Measurements from ENCODE around the gene WNT10A. TPM values are rescaled to one million over a fixed set of nuclear protein-coding genes. Genes with fewer than 3 reads are reported as not detected.

WNT10A gene
- polyA plus RNA-seq, 1 of the 3 experiments (the other 2 are of a cell fraction): 0.02 TPM

DNA sequence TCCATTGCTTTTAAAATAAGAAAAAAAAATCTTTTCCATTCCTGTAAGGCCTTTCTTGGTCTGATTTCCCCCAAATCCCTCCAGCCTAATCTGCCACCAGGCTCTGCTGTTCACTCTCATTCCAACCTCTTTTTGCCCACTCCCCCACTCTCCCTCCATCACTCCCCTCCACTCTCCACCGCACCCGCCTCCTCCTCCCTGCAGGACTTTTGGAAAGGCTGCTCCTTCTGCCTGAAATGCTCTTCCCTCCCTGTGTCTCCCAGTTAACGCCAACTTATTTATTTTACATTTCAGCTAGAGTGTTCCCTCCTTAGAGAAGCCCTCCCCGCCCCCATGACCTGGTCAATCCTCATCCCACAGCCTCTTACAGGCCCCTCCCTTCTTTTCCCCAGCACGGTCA lies 25.8 kb upstream of the WNT10A start:
- ChIA-PET CTCF (interaction anchor here (1.0 to 16.1 kb wide), 11 partner anchors 12 to 303 kb away, joined by 3 to 249 read pairs (median 4); partner anchors contain the start of gene WNT10A), POLR2A (interaction anchor here (1.6 kb wide), 1 partner anchor 107 kb away, joined by 6 read pairs; no protein-coding TSS in a partner anchor)
- Histone ChIP-seq H3K79me2 (ENCODE audit: insufficient read depth) (no peaks in the 10 kb centered on the region), H3K4me3 (ENCODE audit: low read depth in 2 of 2, low read length in 1 of 2) (no peak overlapping the region), H3K9ac (no peak overlapping the region), H2AFZ (ENCODE audit: low read depth) (no peak overlapping the region), H3F3A (replicated peaks; ENCODE audit: insufficient read depth) (no peaks in the 10 kb centered on the region), H3K9me2 (no peaks in the 10 kb centered on the region), H3K9me3 (no peaks in the 10 kb centered on the region), H3K4me2 (no peak overlapping the region), H3K36me3 (replicated peaks in 1 of 2; ENCODE audit: control insufficient read depth in 1 of 2, insufficient read depth in 2 of 2, low read length in 1 of 2) (no peaks in the 10 kb centered on the region), H3K4me1 (ENCODE audit: control insufficient read depth in 1 of 2, insufficient read depth in 2 of 2, low read depth in 1 of 2, low read length in 1 of 2) (peaks cover 3 to 55% of the 10 kb centered on the region in 2 experiments; a peak in 2 of 4 replicates), H3K27me3 (ENCODE audit: insufficient read depth) (peaks cover 23% of the 10 kb centered on the region), H4K20me1 (ENCODE audit: insufficient read depth) (no peaks in the 10 kb centered on the region), H3K27ac (ENCODE audit: low read depth in 2 of 2, low read length in 1 of 2) (peak overlapping the region in 1 of 2 experiments; percentile 96; a peak in 2 of 4 replicates)
- no peak for DNase-seq
- TF ChIP-seq TCF12 (IDR thresholded peaks at IDR 0.05) (no peak), EZH2phosphoT487 (IDR thresholded peaks at IDR 0.05; ENCODE audit: borderline replicate concordance, low read depth) (no peak), FOXJ3 (CRISPR knock-in tag; IDR thresholded peaks at IDR 0.05) (no peak), RAD21 (IDR thresholded peaks at IDR 0.05; ENCODE audit: low read length) (no peak), RXRA (IDR thresholded peaks at IDR 0.05; ENCODE audit: borderline replicate concordance, low read depth) (no peak)
- TF ChIP-seq, protein P1, sequence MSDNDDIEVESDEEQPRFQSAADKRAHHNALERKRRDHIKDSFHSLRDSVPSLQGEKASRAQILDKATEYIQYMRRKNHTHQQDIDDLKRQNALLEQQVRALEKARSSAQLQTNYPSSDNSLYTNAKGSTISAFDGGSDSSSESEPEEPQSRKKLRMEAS (IDR thresholded peaks at IDR 0.05; ENCODE audit: low read depth): no peak
- TF ChIP-seq, protein P2, sequence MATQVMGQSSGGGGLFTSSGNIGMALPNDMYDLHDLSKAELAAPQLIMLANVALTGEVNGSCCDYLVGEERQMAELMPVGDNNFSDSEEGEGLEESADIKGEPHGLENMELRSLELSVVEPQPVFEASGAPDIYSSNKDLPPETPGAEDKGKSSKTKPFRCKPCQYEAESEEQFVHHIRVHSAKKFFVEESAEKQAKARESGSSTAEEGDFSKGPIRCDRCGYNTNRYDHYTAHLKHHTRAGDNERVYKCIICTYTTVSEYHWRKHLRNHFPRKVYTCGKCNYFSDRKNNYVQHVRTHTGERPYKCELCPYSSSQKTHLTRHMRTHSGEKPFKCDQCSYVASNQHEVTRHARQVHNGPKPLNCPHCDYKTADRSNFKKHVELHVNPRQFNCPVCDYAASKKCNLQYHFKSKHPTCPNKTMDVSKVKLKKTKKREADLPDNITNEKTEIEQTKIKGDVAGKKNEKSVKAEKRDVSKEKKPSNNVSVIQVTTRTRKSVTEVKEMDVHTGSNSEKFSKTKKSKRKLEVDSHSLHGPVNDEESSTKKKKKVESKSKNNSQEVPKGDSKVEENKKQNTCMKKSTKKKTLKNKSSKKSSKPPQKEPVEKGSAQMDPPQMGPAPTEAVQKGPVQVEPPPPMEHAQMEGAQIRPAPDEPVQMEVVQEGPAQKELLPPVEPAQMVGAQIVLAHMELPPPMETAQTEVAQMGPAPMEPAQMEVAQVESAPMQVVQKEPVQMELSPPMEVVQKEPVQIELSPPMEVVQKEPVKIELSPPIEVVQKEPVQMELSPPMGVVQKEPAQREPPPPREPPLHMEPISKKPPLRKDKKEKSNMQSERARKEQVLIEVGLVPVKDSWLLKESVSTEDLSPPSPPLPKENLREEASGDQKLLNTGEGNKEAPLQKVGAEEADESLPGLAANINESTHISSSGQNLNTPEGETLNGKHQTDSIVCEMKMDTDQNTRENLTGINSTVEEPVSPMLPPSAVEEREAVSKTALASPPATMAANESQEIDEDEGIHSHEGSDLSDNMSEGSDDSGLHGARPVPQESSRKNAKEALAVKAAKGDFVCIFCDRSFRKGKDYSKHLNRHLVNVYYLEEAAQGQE (IDR thresholded peaks at IDR 0.05; ENCODE audit: low read depth, low read length): no peak
- 95% methylated on average over 5 of the region's 5 CpGs for WGBS (ENCODE audit: low lambda C conversion rate)

DNA sequence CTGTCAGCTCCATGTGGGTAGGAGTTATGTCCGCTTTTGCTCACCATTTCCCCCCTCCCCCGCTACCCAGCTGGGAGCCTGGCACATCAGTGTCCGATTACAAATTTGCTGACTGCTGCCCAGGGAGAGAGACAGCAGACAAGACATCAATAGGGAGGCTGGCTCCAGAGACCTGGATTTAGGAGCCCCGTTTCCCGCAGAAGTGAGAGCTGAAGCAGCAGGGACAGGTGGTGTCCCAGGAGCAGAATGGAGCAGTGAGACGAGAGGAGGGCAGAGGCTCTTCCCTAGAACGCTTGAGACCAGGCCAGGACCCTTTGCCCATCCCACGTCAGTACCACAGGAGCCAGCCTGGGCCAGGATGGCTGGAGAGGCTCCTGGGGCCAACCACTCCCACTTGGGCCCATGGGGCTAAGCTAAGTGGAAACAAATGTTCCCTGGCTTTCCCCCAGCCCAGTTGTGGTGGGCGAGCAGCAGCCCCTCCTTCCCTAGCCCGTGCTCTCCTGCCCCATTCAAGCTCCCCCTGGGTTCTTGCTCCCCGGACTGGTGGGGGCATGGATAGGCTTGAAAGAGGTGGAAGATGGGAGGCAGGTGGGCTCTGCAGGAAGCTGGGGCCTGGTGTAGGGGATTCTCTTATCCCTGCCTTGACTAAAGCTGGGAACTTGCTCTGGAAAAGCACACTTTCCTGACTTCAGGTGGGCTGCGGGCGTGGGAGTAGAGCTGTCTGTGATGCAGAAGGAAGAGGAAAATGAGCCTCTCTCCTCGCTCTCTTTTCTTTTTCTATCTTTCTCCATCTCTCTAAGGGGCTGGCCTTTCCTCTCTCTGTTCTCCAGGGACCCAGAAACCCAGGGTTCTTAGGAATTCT lies 25.1 kb upstream of the WNT10A start:
- no peaks in the 10 kb centered on the region for H3K79me2 ChIP-seq (ENCODE audit: insufficient read depth)
- 91% methylated on average over 13 of the region's 14 CpGs for WGBS (ENCODE audit: low lambda C conversion rate)
- H3K4me2 ChIP-seq: no peak overlapping the region
- no peaks in the 10 kb centered on the region for H3K9me3 ChIP-seq
- H3K4me1 ChIP-seq (ENCODE audit: control insufficient read depth in 1 of 2, insufficient read depth in 2 of 2, low read depth in 1 of 2, low read length in 1 of 2): peaks cover 10 to 62% of the 10 kb centered on the region in 2 experiments; a peak in 2 of 4 replicates
- no peaks in the 10 kb centered on the region for H3K9me2 ChIP-seq
- H3K27ac ChIP-seq (ENCODE audit: low read depth in 2 of 2, low read length in 1 of 2): peak overlapping the region in 1 of 2 experiments; percentile 96; a peak in 2 of 4 replicates
- TF ChIP-seq FOXM1 (IDR thresholded peaks at IDR 0.05; ENCODE audit: low read depth): no peak
- TF ChIP-seq TAF1 (IDR thresholded peaks at IDR 0.05; ENCODE audit: borderline replicate concordance, low read depth, low read length): no peak
- no peak for TF ChIP-seq FOXJ3 (CRISPR knock-in tag; IDR thresholded peaks at IDR 0.05)
- no peak for TF ChIP-seq TEAD4 (IDR thresholded peaks at IDR 0.05; ENCODE audit: borderline replicate concordance, insufficient read depth)
- TF ChIP-seq, protein P3, sequence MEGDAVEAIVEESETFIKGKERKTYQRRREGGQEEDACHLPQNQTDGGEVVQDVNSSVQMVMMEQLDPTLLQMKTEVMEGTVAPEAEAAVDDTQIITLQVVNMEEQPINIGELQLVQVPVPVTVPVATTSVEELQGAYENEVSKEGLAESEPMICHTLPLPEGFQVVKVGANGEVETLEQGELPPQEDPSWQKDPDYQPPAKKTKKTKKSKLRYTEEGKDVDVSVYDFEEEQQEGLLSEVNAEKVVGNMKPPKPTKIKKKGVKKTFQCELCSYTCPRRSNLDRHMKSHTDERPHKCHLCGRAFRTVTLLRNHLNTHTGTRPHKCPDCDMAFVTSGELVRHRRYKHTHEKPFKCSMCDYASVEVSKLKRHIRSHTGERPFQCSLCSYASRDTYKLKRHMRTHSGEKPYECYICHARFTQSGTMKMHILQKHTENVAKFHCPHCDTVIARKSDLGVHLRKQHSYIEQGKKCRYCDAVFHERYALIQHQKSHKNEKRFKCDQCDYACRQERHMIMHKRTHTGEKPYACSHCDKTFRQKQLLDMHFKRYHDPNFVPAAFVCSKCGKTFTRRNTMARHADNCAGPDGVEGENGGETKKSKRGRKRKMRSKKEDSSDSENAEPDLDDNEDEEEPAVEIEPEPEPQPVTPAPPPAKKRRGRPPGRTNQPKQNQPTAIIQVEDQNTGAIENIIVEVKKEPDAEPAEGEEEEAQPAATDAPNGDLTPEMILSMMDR (IDR thresholded peaks at IDR 0.05): no peak
- no peak for TF ChIP-seq RXRA (IDR thresholded peaks at IDR 0.05; ENCODE audit: borderline replicate concordance, low read depth)
- TF ChIP-seq RAD21 (IDR thresholded peaks at IDR 0.05; ENCODE audit: low read length): no peak
- ChIA-PET POLR2A (interaction anchor here (0.6 to 1.6 kb wide), 5 partner anchors 21 to 317 kb away, joined by 3 to 6 read pairs (median 3); no protein-coding TSS in a partner anchor), CTCF (interaction anchor here (1.0 to 16.1 kb wide), 14 partner anchors 13 to 302 kb away, joined by 3 to 249 read pairs (median 4); partner anchors contain the start of gene WNT10A)
- H4K20me1 ChIP-seq (ENCODE audit: insufficient read depth): no peaks in the 10 kb centered on the region
- peak; percentile 48 for DNase-seq
- no peaks in the 10 kb centered on the region for H3K36me3 ChIP-seq (replicated peaks in 1 of 2; ENCODE audit: control insufficient read depth in 1 of 2, insufficient read depth in 2 of 2, low read length in 1 of 2)
- H2AFZ ChIP-seq (ENCODE audit: low read depth): no peak overlapping the region
- peaks cover 29% of the 10 kb centered on the region for H3K27me3 ChIP-seq (ENCODE audit: insufficient read depth)
- H3F3A ChIP-seq (replicated peaks; ENCODE audit: insufficient read depth): no peaks in the 10 kb centered on the region
- no peak overlapping the region for H3K9ac ChIP-seq
- no peak overlapping the region for H3K4me3 ChIP-seq (ENCODE audit: low read depth in 2 of 2, low read length in 1 of 2)

Measured in SK-N-SH (cell line).